WTC11 (cell line): ENCODE measurements around the gene PPP6R3.

Source experiments
- ATF1 ChIP-seq: sonication (generic); formaldehyde crosslinking; IDR thresholded peaks from 2 replicates; pipeline ENCODE4 v1.8.1; 2023; ENCODE audit warnings: mild to moderate bottlenecking, moderate library complexity, missing genetic modification reagents
- CTCF ChIP-seq: fragments of 200-600 bp; IDR thresholded peaks from 2 replicates; pipeline ENCODE4 v1.8.0; 2022; ENCODE audit warnings: antibody characterized with exemption
- ESRRA ChIP-seq: sonication (generic); formaldehyde crosslinking; IDR thresholded peaks from 2 replicates; pipeline ENCODE4 v1.8.1; 2022; ENCODE audit warnings: mild to moderate bottlenecking, missing genetic modification reagents, borderline replicate concordance
- NFE2L1 ChIP-seq: sonication (generic); formaldehyde crosslinking; IDR thresholded peaks from 2 replicates; pipeline ENCODE4 v1.8.1; 2023; ENCODE audit warnings: missing genetic modification reagents
- SMAD3 ChIP-seq: sonication (generic); formaldehyde crosslinking; IDR thresholded peaks from 2 replicates; pipeline ENCODE4 v1.8.0; 2022; ENCODE audit warnings: missing genetic modification reagents, mild to moderate bottlenecking, borderline replicate concordance
- TF ChIP-seq, protein P1 (sequence below): sonication (generic); formaldehyde crosslinking; IDR thresholded peaks from 2 replicates; pipeline ENCODE4 v1.8.1; 2023; ENCODE audit warnings: mild to moderate bottlenecking, missing genetic modification reagents, moderate library complexity

GRCh38 chr11:68664141-68664540 is 203.6 kb downstream of the PPP6R3 start:
- TF ChIP-seq CTCF (no peak), ESRRA (CRISPR knock-in tag) (no peak), SMAD3 (no peak), NFE2L1 (CRISPR knock-in tag) (no peak), ATF1 (CRISPR knock-in tag) (no peak)
- TF ChIP-seq, protein P1, sequence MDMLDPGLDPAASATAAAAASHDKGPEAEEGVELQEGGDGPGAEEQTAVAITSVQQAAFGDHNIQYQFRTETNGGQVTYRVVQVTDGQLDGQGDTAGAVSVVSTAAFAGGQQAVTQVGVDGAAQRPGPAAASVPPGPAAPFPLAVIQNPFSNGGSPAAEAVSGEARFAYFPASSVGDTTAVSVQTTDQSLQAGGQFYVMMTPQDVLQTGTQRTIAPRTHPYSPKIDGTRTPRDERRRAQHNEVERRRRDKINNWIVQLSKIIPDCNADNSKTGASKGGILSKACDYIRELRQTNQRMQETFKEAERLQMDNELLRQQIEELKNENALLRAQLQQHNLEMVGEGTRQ (CRISPR knock-in tag), result no peak
